Activated CD8-positive, alpha-beta T cell treated with anti-CD3 and anti-CD28 coated beads for 36 hours (primary cell): ENCODE data around the gene CDCA5. TPM values are rescaled to one million over a fixed set of nuclear protein-coding genes. Genes with fewer than 3 reads are reported as not detected.

Experiments used
- ATAC-seq: fragments of 200-7000 bp; cut with Tn5 transposase; one replicate; pipeline ENCODE4 v1.10.0; 2021; ENCODE audit warnings: mild to moderate bottlenecking, moderate library complexity
- CTCF ChIA-PET: fragments of 350-600 bp; sonication (Branson Sonifier 250); formaldehyde crosslinking; loops from one replicate; lab custom pipeline; 2021; ENCODE audit warnings: antibody characterized with exemption; lab: Charles Lee
- POLR2A ChIA-PET: fragments of 350-600 bp; sonication (Branson Sonifier 250); formaldehyde crosslinking; loops from one replicate; lab custom pipeline; 2021; ENCODE audit warnings: antibody characterized with exemption; lab: Charles Lee
- DNase-seq: peaks from one replicate; pipeline ENCODE4 v3.0.0-alpha.2; 2020
- H3K27ac Mint-ChIP-seq: one replicate; pipeline ENCODE4 v1.8.0; 2021; ENCODE audit warnings: mild to moderate bottlenecking, mixed read lengths
- H3K27me3 Mint-ChIP-seq: one replicate; pipeline ENCODE4 v1.8.0; 2021; ENCODE audit warnings: mixed read lengths
- H3K36me3 Mint-ChIP-seq: one replicate; pipeline ENCODE4 v1.8.0; 2021; ENCODE audit warnings: low read depth, mixed read lengths
- H3K4me1 Mint-ChIP-seq: one replicate; pipeline ENCODE4 v1.8.0; 2021; ENCODE audit warnings: low read depth, mixed read lengths
- H3K4me3 Mint-ChIP-seq: one replicate; pipeline ENCODE4 v1.8.0; 2021; ENCODE audit warnings: mild to moderate bottlenecking, moderate library complexity, mixed read lengths
- H3K9me3 Mint-ChIP-seq: one replicate; pipeline ENCODE4 v1.8.0; 2021; ENCODE audit warnings: mixed read lengths
- CTCF ChIP-seq: fragments of 200-600 bp; IDR thresholded peaks from one replicate; pipeline ENCODE4 v1.8.0; 2022; ENCODE audit warnings: antibody characterized with exemption, mild to moderate bottlenecking
- intact Hi-C: fragments of 100-400 bp; cut with micrococcal nuclease; formaldehyde crosslinking; loops from one replicate; pipeline ENCODE4 v1.10.0; 2022
- total RNA-seq, 2 experiments: library from RNA; stranded (reverse); gene quantifications; one replicate each; pipeline ENCODE4 v1.2.3, GENCODE V29; 2021

CDCA5 gene
- total RNA-seq, 2 experiments from 2014 or later, result 112 TPM

GRCh38 chr11:65066805-65067291 is 17.0 kb downstream of the CDCA5 start:
- no peaks in the 10 kb centered on the region for H3K36me3 Mint-ChIP-seq
- CTCF ChIA-PET, result no interaction called here
- no peak overlapping the region for H3K4me3 Mint-ChIP-seq
- intact Hi-C loops, result no loop called here
- H3K27ac Mint-ChIP-seq, result no peak overlapping the region
- no peak for ATAC-seq
- H3K27me3 Mint-ChIP-seq, result no peaks in the 10 kb centered on the region
- no peaks in the 10 kb centered on the region for H3K9me3 Mint-ChIP-seq
- H3K4me1 Mint-ChIP-seq, result peaks cover 2% of the 10 kb centered on the region
- POLR2A ChIA-PET, result interaction anchor here (2.0 kb wide), 1 partner anchor 11 kb away, joined by 6 read pairs; no protein-coding TSS in a partner anchor
- TF ChIP-seq CTCF, result no peak
- no peak for DNase-seq

GRCh38 chr11:65066315-65066714 is 17.5 kb downstream of the CDCA5 start:
- CTCF ChIA-PET, result no interaction called here
- no peak overlapping the region for H3K27ac Mint-ChIP-seq
- POLR2A ChIA-PET, result interaction anchor here (2.0 kb wide), 1 partner anchor 12 kb away, joined by 6 read pairs; no protein-coding TSS in a partner anchor
- no peak for DNase-seq
- intact Hi-C loops, result no loop called here
- H3K36me3 Mint-ChIP-seq, result no peaks in the 10 kb centered on the region
- H3K27me3 Mint-ChIP-seq, result no peaks in the 10 kb centered on the region
- no peak for TF ChIP-seq CTCF
- H3K4me1 Mint-ChIP-seq, result peaks cover 2% of the 10 kb centered on the region
- H3K9me3 Mint-ChIP-seq, result no peaks in the 10 kb centered on the region
- H3K4me3 Mint-ChIP-seq, result no peak overlapping the region
- no peak for ATAC-seq

- peaks cover 4% of the 10 kb centered on the region for H3K4me1 Mint-ChIP-seq
- H3K27ac Mint-ChIP-seq, result no peak overlapping the region
- no peaks in the 10 kb centered on the region for H3K9me3 Mint-ChIP-seq
- no peaks in the 10 kb centered on the region for H3K36me3 Mint-ChIP-seq
- TF ChIP-seq CTCF, result no peak
- DNase-seq (no peak), ATAC-seq (no peak)
- H3K27me3 Mint-ChIP-seq, result no peaks in the 10 kb centered on the region
- POLR2A ChIA-PET, result interaction anchor here (2.0 kb wide), 1 partner anchor 12 kb away, joined by 6 read pairs; no protein-coding TSS in a partner anchor
- no peak overlapping the region for H3K4me3 Mint-ChIP-seq
- CTCF ChIA-PET, result no interaction called here
- intact Hi-C loops, result no loop called here
Measured at GRCh38 chr11:65065851-65066250, 18.0 kb downstream of the CDCA5 start.

- no peak for DNase-seq
- ATAC-seq, result no peak
- ChIA-PET CTCF (interaction anchor here (1.4 kb wide), 1 partner anchor 14 kb away, joined by 3 read pairs; no protein-coding TSS in a partner anchor), POLR2A (no interaction called here)
- Mint-ChIP-seq H3K27me3 (no peaks in the 10 kb centered on the region), H3K4me1 (peaks cover 6% of the 10 kb centered on the region), H3K4me3 (no peak overlapping the region), H3K36me3 (no peaks in the 10 kb centered on the region), H3K27ac (no peak overlapping the region), H3K9me3 (no peaks in the 10 kb centered on the region)
- no peak for TF ChIP-seq CTCF
- intact Hi-C loops, result no loop called here
Measured at GRCh38 chr11:65064847-65065240, 19.0 kb downstream of the CDCA5 start.

GRCh38 chr11:65063532-65063931 is 20.3 kb downstream of the CDCA5 start:
- no peak overlapping the region for H3K4me3 Mint-ChIP-seq
- POLR2A ChIA-PET, result interaction anchor here (0.8 to 1.0 kb wide), 2 partner anchors 14 to 18 kb away, joined by 3 read pairs; no protein-coding TSS in a partner anchor

More at GRCh38 chr11:65063532-65063931, 20.3 kb downstream of the CDCA5 start:
- no peaks in the 10 kb centered on the region for H3K27me3 Mint-ChIP-seq
- no peak for ATAC-seq
- H3K4me1 Mint-ChIP-seq, result peaks cover 5% of the 10 kb centered on the region
- intact Hi-C loops, result no loop called here
- DNase-seq, result no peak
- CTCF ChIA-PET, result interaction anchor here (1.4 kb wide), 1 partner anchor 15 kb away, joined by 3 read pairs; no protein-coding TSS in a partner anchor
- TF ChIP-seq CTCF, result no peak
- H3K27ac Mint-ChIP-seq, result no peak overlapping the region
- H3K9me3 Mint-ChIP-seq, result no peaks in the 10 kb centered on the region
- H3K36me3 Mint-ChIP-seq, result no peaks in the 10 kb centered on the region
